ENCODE measurements around the gene APOL3.

Gene APOL3

GRCh38 chr22:36165141-36165540, 4.6 kb upstream of the APOL3 start:
- peaks cover 5% of the 10 kb centered on the region; the same call in 1 of the 2 replicates for H3K9me3 ChIP-seq (ENCODE audit: insufficient read depth, low read depth, low read length)
- H3K9ac ChIP-seq (ENCODE audit: low read depth, low read length, poor library complexity, severe bottlenecking), result no peak overlapping the region
- H3K4me2 ChIP-seq (ENCODE audit: low read depth, low read length, poor library complexity, severe bottlenecking), result peak overlapping the region; percentile 23
- TF ChIP-seq EZH2phosphoT487 (IDR thresholded peaks at IDR 0.05; ENCODE audit: borderline replicate concordance) (no peak), CTCF (conservative IDR thresholded peaks at IDR 0.05; ENCODE audit: low read length) (no peak)
- peaks cover 13% of the 10 kb centered on the region; the same call in 1 of the 2 replicates for H3F3A ChIP-seq (ENCODE audit: low read depth)
- H3K36me3 ChIP-seq (ENCODE audit: insufficient read depth, low read length), result no peaks in the 10 kb centered on the region
- no peaks in the 10 kb centered on the region for H3K79me2 ChIP-seq (ENCODE audit: insufficient read depth, low read length)
- H3K9me2 ChIP-seq (replicated peaks; ENCODE audit: low read depth, low read length), result no peaks in the 10 kb centered on the region
- no peaks in the 10 kb centered on the region for H4K20me1 ChIP-seq (ENCODE audit: insufficient read depth, low read length, poor library complexity, severe bottlenecking)
- H3K27me3 ChIP-seq (ENCODE audit: insufficient read depth, low read length, poor library complexity, severe bottlenecking), result no peaks in the 10 kb centered on the region
- peak overlapping the region; percentile 17; the same call in 1 of the 2 replicates for H2AFZ ChIP-seq (ENCODE audit: low read length)
- no peak overlapping the region for H3K4me3 ChIP-seq (ENCODE audit: low read length, poor library complexity, severe bottlenecking)
- peaks cover 66% of the 10 kb centered on the region for H3K4me1 ChIP-seq (ENCODE audit: insufficient read depth, low read length, poor library complexity, severe bottlenecking)

GRCh38 chr22:36164621-36165020, 4.1 kb upstream of the APOL3 start:
- no peaks in the 10 kb centered on the region for H3K36me3 ChIP-seq (ENCODE audit: insufficient read depth, low read length)
- peaks cover 13% of the 10 kb centered on the region; the same call in 1 of the 2 replicates for H3F3A ChIP-seq (ENCODE audit: low read depth)
- no peak overlapping the region for H3K4me2 ChIP-seq (ENCODE audit: low read depth, low read length, poor library complexity, severe bottlenecking)
- TF ChIP-seq EZH2phosphoT487 (IDR thresholded peaks at IDR 0.05; ENCODE audit: borderline replicate concordance) (no peak), CTCF (conservative IDR thresholded peaks at IDR 0.05; ENCODE audit: low read length) (no peak)
- H4K20me1 ChIP-seq (ENCODE audit: insufficient read depth, low read length, poor library complexity, severe bottlenecking), result no peaks in the 10 kb centered on the region
- H3K79me2 ChIP-seq (ENCODE audit: insufficient read depth, low read length), result no peaks in the 10 kb centered on the region
- no peaks in the 10 kb centered on the region for H3K27me3 ChIP-seq (ENCODE audit: insufficient read depth, low read length, poor library complexity, severe bottlenecking)
- no peaks in the 10 kb centered on the region for H3K9me2 ChIP-seq (replicated peaks; ENCODE audit: low read depth, low read length)
- H2AFZ ChIP-seq (ENCODE audit: low read length), result no peak overlapping the region
- no peak overlapping the region for H3K4me3 ChIP-seq (ENCODE audit: low read length, poor library complexity, severe bottlenecking)
- no peak overlapping the region for H3K9ac ChIP-seq (ENCODE audit: low read depth, low read length, poor library complexity, severe bottlenecking)
- H3K4me1 ChIP-seq (ENCODE audit: insufficient read depth, low read length, poor library complexity, severe bottlenecking), result peaks cover 71% of the 10 kb centered on the region
- peaks cover 5% of the 10 kb centered on the region; the same call in 1 of the 2 replicates for H3K9me3 ChIP-seq (ENCODE audit: insufficient read depth, low read depth, low read length)

GRCh38 chr22:36163497-36163896, 2.9 kb upstream of the APOL3 start:
- Histone ChIP-seq H3K4me2 (ENCODE audit: low read depth, low read length, poor library complexity, severe bottlenecking) (peak overlapping the region; percentile 74), H3K79me2 (ENCODE audit: insufficient read depth, low read length) (no peaks in the 10 kb centered on the region), H4K20me1 (ENCODE audit: insufficient read depth, low read length, poor library complexity, severe bottlenecking) (no peaks in the 10 kb centered on the region), H3K9me2 (replicated peaks; ENCODE audit: low read depth, low read length) (no peaks in the 10 kb centered on the region), H3F3A (ENCODE audit: low read depth) (peaks cover 13% of the 10 kb centered on the region; the same call in 1 of the 2 replicates), H3K27me3 (ENCODE audit: insufficient read depth, low read length, poor library complexity, severe bottlenecking) (no peaks in the 10 kb centered on the region), H3K9ac (ENCODE audit: low read depth, low read length, poor library complexity, severe bottlenecking) (peak overlapping the region; percentile 60), H3K4me1 (ENCODE audit: insufficient read depth, low read length, poor library complexity, severe bottlenecking) (peaks cover 82% of the 10 kb centered on the region), H2AFZ (ENCODE audit: low read length) (0 out of 2 replicates have a peak overlapping the region, but pooled peaks have one; percentile 14), H3K9me3 (ENCODE audit: insufficient read depth, low read depth, low read length) (no peaks in the 10 kb centered on the region), H3K36me3 (ENCODE audit: insufficient read depth, low read length) (no peaks in the 10 kb centered on the region), H3K4me3 (ENCODE audit: low read length, poor library complexity, severe bottlenecking) (peak overlapping the region; percentile 59)
- TF ChIP-seq CTCF (conservative IDR thresholded peaks at IDR 0.05; ENCODE audit: low read length), result no peak
- no peak for TF ChIP-seq EZH2phosphoT487 (IDR thresholded peaks at IDR 0.05; ENCODE audit: borderline replicate concordance)
